GM21825 (cell line): ENCODE results near the gene ANKRD66.
"Not testable (repeated sequence)": the region's sequence is repeated elsewhere in the genome, so short reads cannot be mapped to it uniquely, and the experiment has no call there.

Source experiments
- ATAC-seq: cut with Tn5 transposase; IDR thresholded peaks from one replicate; pipeline ENCODE4 v1.9.1; 2021; ENCODE audit warnings: mild to moderate bottlenecking, moderate library complexity; ENCODE audit not compliant: unreplicated experiment

The ANKRD66 gene

DNA sequence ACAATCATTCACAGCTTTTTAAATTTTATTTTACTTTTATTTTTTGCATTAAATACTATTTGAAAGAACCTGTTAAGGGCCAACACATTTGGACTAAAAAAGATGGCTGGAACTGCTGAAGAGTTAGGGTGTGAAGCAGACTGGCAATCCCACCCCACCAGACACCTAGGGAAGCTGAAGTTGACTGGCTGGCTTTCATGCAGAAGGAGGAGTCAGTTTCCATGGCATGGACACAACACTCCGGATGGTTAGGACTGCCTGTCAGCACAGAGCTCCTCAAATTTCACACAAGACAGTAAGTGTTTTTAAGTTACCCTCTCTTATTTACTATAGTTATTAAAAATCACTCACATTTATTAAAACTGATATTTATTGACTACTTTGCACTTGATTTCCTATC, at the start of gene ANKRD66:
ANKRD66 (plus strand) TSS at position 238 of the 400 bp plus-strand sequence. CDS start 5,016 bp downstream, outside the sequence.
- no peak for ATAC-seq

DNA sequence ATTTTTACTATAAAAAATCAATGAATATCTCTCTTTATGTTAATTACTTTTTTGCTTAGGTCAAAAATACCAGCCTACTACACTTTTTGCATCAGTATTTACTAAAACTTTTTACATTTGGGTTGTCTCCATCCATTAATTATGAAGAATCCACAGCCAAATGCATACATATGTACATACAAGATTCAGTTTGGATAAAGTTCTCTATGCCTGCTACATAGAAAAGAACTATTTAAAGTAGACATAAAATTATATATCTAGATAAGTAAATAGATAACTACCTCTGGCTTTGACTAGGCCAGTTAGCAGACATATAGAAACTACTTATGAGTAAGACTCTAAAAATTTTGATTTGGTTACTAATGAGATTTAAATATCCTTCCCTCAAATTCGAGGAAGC, 46.8 kb upstream of the ANKRD66 start:
- no peak for ATAC-seq

DNA sequence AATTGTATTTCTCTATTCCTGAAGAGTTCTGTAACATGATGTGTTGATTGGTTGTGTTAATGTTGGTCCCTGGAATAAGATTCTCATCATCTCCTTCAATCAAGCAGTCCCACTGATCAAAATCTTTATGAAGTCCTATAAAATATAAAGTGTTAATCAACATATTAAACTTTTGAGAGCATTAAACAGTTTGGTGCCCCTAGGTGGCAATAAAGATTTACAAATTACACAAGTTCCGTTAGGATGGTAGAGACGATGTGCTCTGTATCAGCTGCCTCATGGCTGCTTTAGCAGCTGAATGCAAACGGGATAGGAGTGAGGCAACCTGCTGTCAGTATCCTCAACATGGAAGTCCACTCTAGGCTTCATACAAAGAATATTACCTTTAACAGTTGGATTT, 42.2 kb upstream of the ANKRD66 start:
- no peak for ATAC-seq

DNA sequence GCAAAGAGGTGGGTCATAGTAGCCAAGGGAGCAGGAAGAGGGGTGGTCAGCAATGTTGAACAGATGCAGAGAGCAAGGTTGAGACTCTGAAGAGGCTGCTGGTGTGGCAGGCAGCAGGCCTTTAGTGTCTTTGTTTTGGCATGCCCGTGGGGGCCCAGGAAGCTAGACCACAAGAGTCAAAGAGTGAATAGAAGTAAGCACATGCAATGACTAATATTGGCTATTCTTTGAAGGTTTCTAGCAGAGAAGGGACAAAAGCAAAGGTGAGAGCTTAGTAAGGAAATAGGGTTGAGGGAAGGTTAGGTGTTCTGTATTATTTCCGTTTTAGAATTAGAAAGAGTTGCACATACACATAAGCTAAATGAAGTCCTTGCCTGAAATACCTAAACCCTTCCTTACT, 40.3 kb upstream of the ANKRD66 start:
- ATAC-seq = no peak

DNA sequence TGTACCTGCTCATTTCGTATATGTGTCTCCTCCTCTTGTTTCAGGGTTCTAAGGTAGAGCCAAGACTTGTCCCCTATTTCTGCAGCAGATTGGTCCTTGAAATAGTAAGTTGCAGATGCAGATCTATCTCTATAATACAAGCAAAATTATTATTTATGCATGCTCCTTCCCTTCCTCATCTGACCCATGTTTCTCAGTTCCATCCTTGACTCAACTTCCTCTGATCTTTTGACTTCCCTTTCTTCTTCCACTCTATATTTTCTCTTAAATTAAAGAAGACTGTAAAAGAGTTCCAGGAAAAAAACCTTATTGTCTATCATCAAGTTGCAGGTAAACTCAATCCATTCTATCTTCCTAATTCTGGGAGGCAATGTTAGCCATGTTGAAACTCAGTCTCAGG, 35.2 kb upstream of the ANKRD66 start:
- ATAC-seq = no peak

DNA sequence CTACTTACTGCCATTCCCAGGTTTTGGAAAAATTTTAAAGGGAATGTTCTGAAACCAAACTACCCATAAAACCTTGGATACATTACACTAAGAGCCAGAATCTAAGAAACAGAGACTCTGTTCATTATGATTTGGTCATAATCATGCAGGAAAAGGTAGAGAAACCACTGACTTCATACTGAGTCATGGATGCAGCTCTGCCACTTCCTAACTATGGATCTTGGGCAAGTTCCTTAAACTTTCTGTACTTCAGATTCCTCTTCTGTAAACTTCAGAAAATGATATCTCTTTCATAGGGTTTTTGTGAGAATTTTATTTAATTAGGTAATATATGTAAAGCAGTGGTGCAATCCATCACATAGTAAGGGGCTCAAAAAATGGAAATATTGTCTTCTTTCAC, 31.6 kb upstream of the ANKRD66 start:
- ATAC-seq = no peak

DNA sequence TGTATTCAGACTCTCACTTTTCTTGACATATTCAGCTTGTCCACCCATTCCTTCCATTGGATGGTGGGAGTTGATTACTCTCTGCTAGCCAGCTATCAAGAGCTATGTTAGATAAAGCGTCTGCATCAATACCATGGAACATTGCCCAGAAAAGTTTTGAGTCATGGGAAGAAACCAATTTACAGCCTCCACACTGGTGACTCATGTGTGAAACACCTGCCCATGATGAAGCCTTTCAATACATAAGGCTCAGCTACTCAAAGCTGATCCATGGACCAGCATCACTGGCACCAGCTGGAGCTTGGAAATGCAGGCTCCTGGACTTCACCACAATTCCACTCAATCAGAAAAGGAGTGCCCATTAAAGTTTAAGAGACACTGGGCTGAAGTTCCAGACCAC, 27.6 kb upstream of the ANKRD66 start:
- ATAC-seq = no peak

DNA sequence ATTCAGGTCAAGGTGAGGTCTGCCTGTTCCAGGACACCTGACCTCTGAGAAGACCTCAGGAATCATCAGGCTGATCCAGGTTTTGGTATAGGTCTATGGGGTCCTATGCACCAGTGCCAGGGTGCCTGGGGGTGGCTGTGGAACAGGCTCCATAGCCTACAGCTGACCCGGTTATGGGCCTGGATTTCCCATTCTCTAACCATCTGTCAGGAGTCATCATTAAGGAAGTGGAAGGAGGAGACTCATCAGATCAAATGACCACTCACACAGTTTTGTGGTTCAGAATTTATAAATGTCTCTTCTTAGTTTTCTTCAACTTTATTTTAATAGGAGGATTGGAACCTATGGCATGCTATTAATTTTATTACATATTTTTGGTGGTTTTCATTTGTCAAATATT, 26.3 kb upstream of the ANKRD66 start:
- no peak for ATAC-seq

DNA sequence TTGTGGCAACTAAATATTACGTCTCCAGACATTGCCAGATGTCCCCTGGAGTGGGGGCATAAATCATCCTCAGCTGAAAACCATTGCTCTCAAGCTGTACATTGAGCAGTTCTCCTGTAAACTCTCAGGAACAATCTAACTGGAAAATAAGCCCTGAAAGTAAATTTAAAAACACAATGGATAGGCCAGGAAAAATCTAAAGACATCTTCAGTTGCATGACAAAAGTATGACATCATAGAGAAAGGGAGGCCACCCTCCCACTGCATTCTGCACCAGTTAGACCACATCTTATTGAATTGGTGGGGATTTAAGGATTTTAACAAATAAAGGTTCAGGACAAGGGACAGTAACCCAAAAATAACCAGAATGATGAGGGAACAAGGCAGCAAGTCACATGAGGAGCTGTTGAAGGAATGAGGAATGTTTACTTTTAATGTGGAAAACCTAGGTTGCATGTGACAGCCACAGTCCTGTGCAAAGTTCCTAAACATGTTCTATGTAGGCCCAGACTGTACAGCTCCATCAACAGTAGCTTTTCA, 16.9 kb upstream of the ANKRD66 start:
- ATAC-seq = no peak

DNA sequence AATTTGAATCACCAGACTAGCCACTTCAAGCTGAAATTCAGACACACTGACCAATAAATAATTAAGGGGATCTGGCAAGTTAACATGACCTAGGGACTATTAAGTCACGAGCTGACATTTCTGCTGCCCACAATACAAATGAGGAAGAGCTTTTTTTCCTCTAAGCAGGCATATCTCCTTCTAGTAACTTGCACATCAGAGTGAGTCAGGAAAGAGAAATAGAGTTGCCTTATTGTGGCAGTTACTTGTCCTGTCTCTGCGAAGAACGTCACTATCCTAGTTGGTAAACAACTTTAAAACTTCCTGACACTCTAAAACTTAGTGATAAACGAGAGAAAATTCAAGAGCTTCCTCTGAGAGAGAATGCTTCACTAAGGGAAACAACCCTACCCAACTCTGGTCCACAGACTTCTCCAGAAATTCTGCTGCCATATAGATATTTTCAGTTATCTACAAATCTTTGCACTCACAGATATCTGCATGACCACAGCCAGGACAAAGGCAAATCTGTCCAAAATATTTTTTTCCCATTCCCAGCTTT, 15.7 kb upstream of the ANKRD66 start:
- no peak for ATAC-seq

DNA sequence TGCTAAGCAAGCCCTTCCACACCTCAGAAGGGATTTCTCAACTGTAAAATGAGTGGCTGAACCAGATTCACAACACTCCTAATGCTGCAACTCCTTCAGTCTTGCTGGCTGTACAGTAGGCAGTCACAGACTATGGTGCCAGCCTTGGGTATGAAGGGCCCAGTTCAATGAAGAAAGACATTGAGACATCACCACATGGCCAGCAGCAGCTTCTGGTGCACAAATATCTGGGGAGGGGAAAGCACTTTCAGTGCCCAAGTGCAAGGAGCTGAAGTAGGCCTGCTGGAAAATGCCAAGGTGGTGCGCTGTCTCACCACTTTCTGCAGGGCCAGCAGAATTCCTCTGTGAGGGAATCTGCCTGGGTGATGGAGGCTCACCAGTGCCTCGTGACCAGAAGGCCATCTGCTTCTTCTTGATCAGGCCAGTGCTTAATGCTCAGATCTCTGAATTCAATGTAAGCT, 13.4 kb upstream of the ANKRD66 start:
- ATAC-seq = no peak

DNA sequence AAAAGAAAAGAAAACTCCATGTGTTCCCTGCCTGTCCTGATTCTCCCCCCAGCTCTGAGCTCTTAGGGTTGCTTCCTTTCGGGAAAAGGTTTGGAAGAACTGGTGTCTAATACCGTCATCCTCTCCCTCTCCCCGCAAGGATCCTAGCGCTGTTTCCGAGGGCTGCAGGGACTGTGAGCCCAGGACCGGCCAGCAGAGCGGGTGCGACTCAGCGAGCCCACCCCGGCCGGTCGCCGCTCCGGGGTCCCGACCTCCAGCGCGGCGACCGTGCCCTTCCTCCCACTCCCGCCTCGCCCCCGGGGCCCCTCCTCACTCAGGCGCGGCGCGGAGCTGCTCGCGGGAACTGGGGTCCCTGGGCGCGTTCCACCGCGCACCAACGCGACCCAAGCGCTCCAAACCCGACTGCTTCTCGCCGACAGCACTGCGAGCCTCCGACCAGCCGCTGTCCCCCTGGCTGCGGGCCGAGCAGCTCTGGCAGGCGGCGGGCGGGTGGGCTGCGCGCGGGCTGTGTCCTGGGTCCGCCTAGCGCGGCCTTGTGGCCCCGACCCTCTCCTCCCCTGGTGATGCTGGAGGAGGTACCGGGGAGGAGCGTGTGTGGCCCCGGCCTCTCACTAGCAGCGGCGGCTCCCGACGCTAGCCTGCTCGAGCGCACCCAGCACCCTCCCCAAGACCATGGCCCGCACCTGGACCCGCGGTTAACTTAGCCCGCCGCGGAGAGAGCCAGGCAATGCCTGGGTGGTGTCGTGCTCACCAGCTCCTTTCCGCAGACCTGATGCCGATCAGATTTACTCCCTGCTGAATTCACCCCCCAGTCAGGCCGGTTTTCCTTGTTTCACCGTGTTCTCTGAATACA, 11.6 kb upstream of the ANKRD66 start, which contains the start of gene PLA2G7:
PLA2G7 (minus strand) TSS at position 509 of the 853 bp plus-strand sequence. CDS start 12,484 bp downstream, outside the sequence.
- ATAC-seq = no peak

DNA sequence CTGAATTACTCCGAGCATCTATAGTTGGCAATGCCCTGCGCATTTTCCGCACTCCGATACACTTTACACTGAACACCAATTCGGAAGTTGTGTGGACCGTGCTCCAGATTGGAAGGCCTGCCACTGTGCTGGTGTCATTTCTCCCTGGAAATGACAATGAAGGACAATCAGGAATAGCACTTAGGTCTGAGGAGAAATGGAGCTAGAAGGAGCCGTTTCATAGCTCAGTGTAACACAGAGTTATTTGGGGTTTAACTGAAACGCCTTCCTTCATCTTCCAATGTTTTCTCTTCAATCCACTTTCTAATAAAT, 11.1 kb upstream of the ANKRD66 start:
- ATAC-seq = no peak

DNA sequence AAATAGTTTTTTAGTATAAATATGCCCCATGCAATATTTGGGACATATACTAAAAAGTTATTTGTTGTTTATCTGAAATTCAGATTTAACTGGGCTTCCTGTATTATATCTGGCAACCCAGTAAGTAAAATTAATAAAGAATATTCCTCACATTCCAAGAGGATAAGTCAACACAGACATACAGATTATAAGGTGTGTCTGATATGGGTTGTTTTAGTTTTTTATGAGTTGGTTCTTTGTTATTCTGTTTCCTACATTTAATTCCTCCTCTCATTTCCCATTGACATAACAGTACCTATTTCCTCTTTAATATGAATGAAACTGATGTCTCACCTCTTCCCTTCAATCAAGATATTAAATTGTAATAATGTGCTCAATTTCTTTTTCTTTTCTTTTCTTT, 9.8 kb upstream of the ANKRD66 start:
- no peak for ATAC-seq

DNA sequence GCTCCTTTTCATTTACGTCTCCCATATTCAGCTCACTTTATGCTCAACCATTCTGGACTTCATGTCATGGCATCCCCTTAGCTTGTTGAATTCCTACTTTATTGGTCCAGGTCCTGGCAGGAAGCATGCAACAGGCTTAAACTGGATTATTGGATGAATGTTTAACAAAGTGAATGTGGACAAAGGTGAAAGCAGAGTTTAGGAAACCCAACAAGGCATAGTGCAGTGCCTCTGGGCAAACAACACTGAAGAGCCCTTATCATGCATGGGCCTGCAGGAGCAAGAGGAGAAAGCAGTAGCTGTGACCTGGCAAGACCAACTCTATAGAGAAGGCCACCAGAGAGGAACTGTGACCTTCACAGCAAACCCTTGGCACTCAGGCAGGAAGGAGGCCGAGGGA, 5.3 kb upstream of the ANKRD66 start:
- ATAC-seq = no peak

DNA sequence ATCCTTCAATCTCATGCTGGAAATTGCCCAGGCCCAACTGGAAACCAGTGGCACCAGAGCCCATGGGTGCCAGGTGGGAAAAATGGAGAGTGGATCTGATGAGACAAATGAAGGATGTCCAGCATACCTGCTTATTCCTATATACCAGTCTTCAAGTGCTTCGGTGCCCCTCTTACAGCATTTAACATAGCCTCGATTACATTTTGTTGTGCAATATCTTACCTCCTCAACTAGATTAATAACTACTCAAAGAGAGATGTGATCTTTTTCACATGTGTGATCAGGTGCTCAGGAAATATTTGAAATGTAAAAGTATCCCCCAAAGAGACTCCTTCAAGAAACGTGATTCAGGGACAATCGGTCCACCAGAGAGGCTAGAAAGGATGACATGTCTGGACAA, 4.8 kb upstream of the ANKRD66 start:
- ATAC-seq = no peak

DNA sequence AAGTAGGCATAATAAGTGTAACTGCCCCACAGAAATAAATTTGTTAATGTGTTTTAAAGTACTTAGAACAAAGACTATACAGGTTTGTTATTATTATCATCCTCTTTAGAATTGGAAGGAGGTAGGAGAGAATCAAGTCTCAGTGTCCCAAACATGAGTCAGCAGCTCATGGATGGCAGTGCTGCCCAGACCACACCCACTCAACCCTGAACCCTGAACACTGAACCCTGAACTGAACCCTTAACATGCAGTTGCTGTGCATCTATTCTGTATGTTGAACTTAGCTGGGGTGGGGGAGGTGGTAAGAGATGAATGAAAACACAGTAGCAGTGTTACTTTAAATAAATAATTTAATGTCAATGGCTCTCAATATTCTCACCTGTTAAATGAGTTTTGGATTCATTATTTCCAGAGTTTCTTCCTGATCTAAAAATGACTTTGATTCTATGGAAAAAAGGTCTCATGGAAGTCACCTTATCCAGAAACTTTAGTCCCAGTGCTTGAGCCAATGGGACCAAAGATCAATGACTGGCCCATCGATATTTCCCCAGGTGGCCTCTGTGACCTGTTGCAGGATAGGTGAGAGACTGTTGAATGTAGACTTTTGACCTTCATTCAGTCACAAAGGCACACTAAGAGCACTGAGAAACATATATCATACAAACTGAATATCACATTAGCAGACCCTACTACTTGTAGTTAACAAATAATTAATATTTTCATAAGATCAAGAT, 3.1 kb upstream of the ANKRD66 start:
- ATAC-seq = no peak

DNA sequence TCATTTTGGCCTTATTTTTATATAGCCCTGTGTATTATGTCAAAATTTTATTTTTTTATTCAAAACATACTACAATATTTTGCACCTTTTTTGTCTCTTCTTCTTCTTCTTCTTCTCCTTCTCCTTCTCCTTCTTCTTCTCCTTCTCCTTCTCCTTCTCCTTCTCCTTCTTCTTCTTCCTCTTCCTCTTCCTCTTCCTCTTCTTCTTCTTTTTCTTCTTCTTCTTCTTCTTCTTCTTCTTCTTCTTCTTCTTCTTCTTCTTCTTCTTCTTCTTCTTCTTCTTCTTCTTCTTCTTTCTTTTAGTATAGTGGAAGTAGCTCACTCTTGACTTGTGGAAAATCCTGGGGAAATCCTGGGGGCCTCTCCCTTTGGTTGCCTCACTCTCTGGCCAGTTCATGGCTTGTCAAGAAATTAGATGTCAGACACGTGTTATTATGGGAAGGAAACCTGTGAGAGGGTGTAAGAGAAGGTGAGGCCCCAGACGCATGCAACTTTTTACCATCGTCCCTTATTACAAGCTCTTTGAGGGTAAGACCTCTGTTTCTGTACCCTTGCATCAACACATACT, 2.5 kb upstream of the ANKRD66 start:
- ATAC-seq = not testable (repeated sequence)

DNA sequence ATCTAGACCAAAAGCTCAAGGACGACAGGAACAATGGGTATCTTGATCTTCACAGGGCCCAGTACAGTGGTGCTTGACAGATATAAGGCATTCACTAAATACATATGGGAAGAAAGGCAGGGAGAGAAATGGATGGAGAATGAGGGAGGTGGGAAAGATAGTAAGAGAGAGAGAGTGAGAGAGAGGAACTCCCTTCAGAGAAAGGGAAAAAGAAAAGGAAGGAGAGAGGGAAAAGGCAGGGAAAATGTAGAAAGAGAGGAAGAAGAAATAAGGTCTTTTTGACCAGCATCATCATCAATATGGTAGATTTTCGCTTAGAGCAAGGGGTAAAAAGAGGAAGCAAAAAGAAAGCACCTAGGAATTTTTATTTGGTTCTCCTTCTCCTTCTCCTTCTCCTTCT, 760 bp upstream of the ANKRD66 start:
- no peak for ATAC-seq

DNA sequence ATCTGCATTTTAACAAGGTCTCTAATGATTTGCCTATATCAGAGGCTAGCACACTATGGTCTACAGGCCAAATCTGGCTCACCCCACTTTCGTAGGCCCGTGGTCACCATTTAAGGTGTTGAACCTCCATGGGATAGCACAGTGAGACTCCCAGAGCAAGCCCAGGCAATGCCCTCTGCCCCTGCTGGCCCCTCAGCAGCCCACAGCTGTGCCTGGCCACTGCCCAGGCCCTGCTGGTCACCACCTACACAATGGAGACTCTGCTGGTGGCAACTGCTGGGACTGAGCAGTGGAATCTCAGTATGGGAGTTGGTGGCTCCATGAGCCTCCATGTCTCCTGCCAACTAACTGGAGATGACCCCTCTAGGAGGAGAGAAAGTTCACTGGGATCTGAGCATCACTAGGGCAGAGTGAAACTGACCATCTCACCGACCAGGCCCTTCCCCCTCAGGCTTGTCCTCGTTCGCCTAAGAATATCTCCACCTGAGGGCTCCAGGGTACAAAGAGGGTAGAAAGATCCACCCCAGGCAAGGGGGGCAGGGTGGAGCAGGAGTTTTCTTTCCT, 2.3 kb downstream of the ANKRD66 start:
- no peak for ATAC-seq

DNA sequence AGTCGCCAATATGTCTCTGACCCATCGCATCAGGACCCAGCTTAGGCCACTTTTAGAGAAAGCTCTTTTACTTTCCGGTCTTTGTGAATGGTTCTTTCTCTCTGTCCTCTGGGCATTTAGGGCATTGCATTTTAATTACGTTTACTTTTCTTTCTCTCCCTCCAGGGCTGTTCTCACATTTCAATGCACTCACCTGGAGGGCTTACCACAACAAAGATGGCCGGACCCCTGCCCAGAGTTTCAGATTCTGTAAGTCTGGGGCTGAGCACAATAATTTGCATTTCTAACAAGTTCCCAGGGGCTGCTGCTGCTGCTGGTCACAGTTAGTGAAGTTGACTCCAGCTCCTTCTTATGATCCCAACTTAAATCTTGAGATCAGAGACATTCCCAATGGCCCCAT, 3.0 kb downstream of the ANKRD66 start:
- ATAC-seq = no peak
